ENCODE results near the gene COL7A1. TPM values are rescaled to one million over a fixed set of nuclear protein-coding genes. Genes with fewer than 3 reads are reported as not detected.

COL7A1 gene
- total and polyA plus RNA-seq, 2 donors (not counting 1 experiment from before 2014, with no cell fraction given) = 0.75 to 2.1 TPM

DNA sequence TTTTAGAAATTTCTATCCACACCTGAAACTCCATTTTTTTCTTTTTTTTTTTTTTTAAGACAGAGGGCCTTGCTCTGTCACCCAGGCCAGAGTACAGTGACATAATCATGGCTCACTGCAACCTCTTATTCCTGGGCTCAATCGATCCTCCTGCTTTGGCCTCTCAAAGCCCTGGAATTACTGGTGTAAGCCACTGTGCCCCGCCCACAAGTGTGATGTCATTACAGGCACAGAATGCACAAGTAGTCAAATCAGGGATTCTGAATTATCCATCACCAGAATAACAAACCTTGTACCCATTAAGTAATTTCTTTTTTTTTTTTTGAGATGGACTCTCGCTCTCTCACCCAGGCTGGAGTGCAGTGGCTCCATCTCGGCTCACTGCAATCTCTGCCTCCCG, 12.4 kb upstream of the COL7A1 start:
- peaks cover 15% of the 10 kb centered on the region for H3K4me1 Mint-ChIP-seq
- Histone ChIP-seq H3K27ac (ENCODE audit: low read length in 2 of 2) (no peak overlapping the region), H3K9ac (ENCODE audit: low read length) (no peak overlapping the region), H3K4me1 (ENCODE audit: control insufficient read depth in 2 of 2, insufficient read depth in 2 of 2, low read length in 2 of 2) (peaks cover 10 to 14% of the 10 kb centered on the region in 2 donors), H3K4me2 (replicated peaks; ENCODE audit: low read depth, low read length, poor library complexity, severe bottlenecking) (no peak overlapping the region), H2AFZ (ENCODE audit: insufficient read depth, low read depth, low read length, poor library complexity, severe bottlenecking) (no peak overlapping the region), H4K20me1 (ENCODE audit: control insufficient read depth, insufficient read depth, low read length, poor library complexity, severe bottlenecking) (no peaks in the 10 kb centered on the region), H3K27me3 (replicated peaks in 1 of 4; ENCODE audit: control extremely low read depth in 1 of 4, control insufficient read depth in 3 of 4, insufficient read depth in 4 of 4, low read length in 3 of 4) (no peaks in the 10 kb centered on the region), H3K79me2 (ENCODE audit: control insufficient read depth, insufficient read depth, low read length) (peaks cover 30% of the 10 kb centered on the region), H3K9me3 (ENCODE audit: control extremely low read depth in 1 of 3, control insufficient read depth in 2 of 3, insufficient read depth in 1 of 3, low read length in 2 of 3) (no peaks in the 10 kb centered on the region), H3K36me3 (replicated peaks in 1 of 2; ENCODE audit: control extremely low read depth in 1 of 2, control insufficient read depth in 1 of 2, extremely low read depth in 1 of 2, insufficient read depth in 2 of 2, low read length in 1 of 2) (peaks cover 0 to 35% of the 10 kb centered on the region in 2 experiments), H3K4me3 (ENCODE audit: control extremely low read depth in 1 of 5, extremely low read depth in 1 of 5, insufficient read depth in 1 of 5, low read depth in 2 of 5, low read length in 4 of 5) (no peak overlapping the region)
- no peak for TF ChIP-seq EZH2 (IDR thresholded peaks at IDR 0.05; ENCODE audit: borderline replicate concordance, insufficient read depth, low read depth, low read length, poor library complexity, severe bottlenecking)
- TF ChIP-seq CTCF (IDR thresholded peaks at IDR 0.05) = no peak
- H3K27me3 Mint-ChIP-seq = no peaks in the 10 kb centered on the region
- intact Hi-C loops (cut with micrococcal nuclease) = no loop called here
- DNase-seq = no peak
- ChIA-PET POLR2A (no interaction called here), CTCF (no interaction called here)
- no peak overlapping the region for H3K27ac Mint-ChIP-seq
- H3K9me3 Mint-ChIP-seq (ENCODE audit: insufficient read depth) = no peaks in the 10 kb centered on the region
- WGBS (ENCODE audit: insufficient coverage) = 95% methylated on average over 4 of the region's 5 CpGs
- no peak overlapping the region for H3K4me3 Mint-ChIP-seq
- ATAC-seq (ENCODE audit: low read depth) = no peak

GRCh38 chr3:48601622-48601994, 6.5 kb upstream of the COL7A1 start:
- H3K9me3 Mint-ChIP-seq (ENCODE audit: insufficient read depth) = no peaks in the 10 kb centered on the region

More at GRCh38 chr3:48601622-48601994, 6.5 kb upstream of the COL7A1 start:
- no peak for ATAC-seq (ENCODE audit: low read depth)
- Histone ChIP-seq H2AFZ (ENCODE audit: insufficient read depth, low read depth, low read length, poor library complexity, severe bottlenecking) (no peak overlapping the region), H3K4me3 (ENCODE audit: control extremely low read depth in 1 of 5, extremely low read depth in 1 of 5, insufficient read depth in 1 of 5, low read depth in 2 of 5, low read length in 4 of 5) (no peak overlapping the region), H3K4me1 (ENCODE audit: control insufficient read depth in 2 of 2, insufficient read depth in 2 of 2, low read length in 2 of 2) (no peaks in the 10 kb centered on the region), H3K4me2 (replicated peaks; ENCODE audit: low read depth, low read length, poor library complexity, severe bottlenecking) (no peak overlapping the region), H3K36me3 (replicated peaks in 1 of 2; ENCODE audit: control extremely low read depth in 1 of 2, control insufficient read depth in 1 of 2, extremely low read depth in 1 of 2, insufficient read depth in 2 of 2, low read length in 1 of 2) (peaks cover 0 to 80% of the 10 kb centered on the region in 2 experiments), H3K9me3 (ENCODE audit: control extremely low read depth in 1 of 3, control insufficient read depth in 2 of 3, insufficient read depth in 1 of 3, low read length in 2 of 3) (no peaks in the 10 kb centered on the region), H3K79me2 (ENCODE audit: control insufficient read depth, insufficient read depth, low read length) (no peaks in the 10 kb centered on the region), H3K9ac (ENCODE audit: low read length) (no peak overlapping the region), H3K27me3 (replicated peaks in 1 of 4; ENCODE audit: control extremely low read depth in 1 of 4, control insufficient read depth in 3 of 4, insufficient read depth in 4 of 4, low read length in 3 of 4) (no peaks in the 10 kb centered on the region), H4K20me1 (ENCODE audit: control insufficient read depth, insufficient read depth, low read length, poor library complexity, severe bottlenecking) (no peaks in the 10 kb centered on the region), H3K27ac (ENCODE audit: low read length in 2 of 2) (no peak overlapping the region)
- Mint-ChIP-seq H3K4me1 (no peaks in the 10 kb centered on the region), H3K4me3 (no peak overlapping the region), H3K27me3 (no peaks in the 10 kb centered on the region), H3K27ac (no peak overlapping the region)
- CTCF ChIA-PET = interaction anchor here (0.6 to 1.5 kb wide), 2 partner anchors 61 to 201 kb away, joined by 3 to 4 read pairs; no protein-coding TSS in a partner anchor
- WGBS (ENCODE audit: insufficient coverage) = 60% methylated on average over 2 of the region's 2 CpGs
- intact Hi-C loops (cut with micrococcal nuclease) = no loop called here
- POLR2A ChIA-PET = no interaction called here
- no peak for DNase-seq
- no peak for TF ChIP-seq EZH2 (IDR thresholded peaks at IDR 0.05; ENCODE audit: borderline replicate concordance, insufficient read depth, low read depth, low read length, poor library complexity, severe bottlenecking)
- no peak for TF ChIP-seq CTCF (IDR thresholded peaks at IDR 0.05)

Data from B cell (primary cell).